NCI-H748 (cell line): ENCODE data around the gene RGL3.
"Not testable (repeated sequence)": the region's sequence is repeated elsewhere in the genome, so short reads cannot be mapped to it uniquely, and the experiment has no call there.

ENCODE experiments used
- DNase-seq: peaks from one replicate; lab custom pipeline; 2025; ENCODE audit not compliant: unreplicated experiment; lab: John Stamatoyannopoulos, UW

RGL3 gene

GRCh38 chr19:11450570-11451326 lies 31.6 kb upstream of the RGL3 start:
- DNase-seq = no peak

GRCh38 chr19:11448923-11449554 lies 29.9 kb upstream of the RGL3 start:
- DNase-seq = no peak

GRCh38 chr19:11448410-11448809 lies 29.3 kb upstream of the RGL3 start:
- DNase-seq = no peak

- DNase-seq = no peak
These were observed 28.5 kb upstream of the RGL3 start for GRCh38 chr19:11447347-11448262.

GRCh38 chr19:11446652-11447301 lies 27.7 kb upstream of the RGL3 start:
- DNase-seq = peak; percentile 15

GRCh38 chr19:11446271-11446651 lies 27.1 kb upstream of the RGL3 start:
- no peak for DNase-seq

- DNase-seq = no peak
These were observed 26.0 kb upstream of the RGL3 start for GRCh38 chr19:11445141-11445540.

GRCh38 chr19:11444059-11444458 lies 24.9 kb upstream of the RGL3 start:
- no peak for DNase-seq

GRCh38 chr19:11437955-11438354 lies 18.8 kb upstream of the RGL3 start:
- DNase-seq = no peak

- DNase-seq = peak; percentile 37
These were observed 16.8 kb upstream of the RGL3 start for GRCh38 chr19:11435833-11436313.

GRCh38 chr19:11435057-11435832 lies 16.1 kb upstream of the RGL3 start, which contains the start of the genes ODAD3 and PRKCSH:
TSS of gene ODAD3 (minus strand) at chr19:11435121. CDS start at chr19:11435016, 105 bp downstream.
TSS of gene PRKCSH (plus strand) at chr19:11435635. CDS start at chr19:11436118, 483 bp downstream.
- peak; percentile 99 for DNase-seq

- DNase-seq = no peak
These were observed 15.6 kb upstream of the RGL3 start for GRCh38 chr19:11434703-11435056.

GRCh38 chr19:11433526-11433925 lies 14.4 kb upstream of the RGL3 start:
- DNase-seq = not testable (repeated sequence)

- no peak for DNase-seq
These were observed 7.5 kb upstream of the RGL3 start for GRCh38 chr19:11426656-11427055.

GRCh38 chr19:11425719-11426457 lies 6.8 kb upstream of the RGL3 start:
- DNase-seq = no peak

GRCh38 chr19:11423791-11424181 lies 4.7 kb upstream of the RGL3 start:
- no peak for DNase-seq

- no peak for DNase-seq
These were observed 4.2 kb upstream of the RGL3 start for GRCh38 chr19:11423164-11423790.

GRCh38 chr19:11422163-11423065 lies 3.3 kb upstream of the RGL3 start:
- DNase-seq = no peak
